HAP-1 (cell line): ENCODE results near the gene NOS1AP.

Source experiments
- DNase-seq, 2 experiments: peaks; one replicate each; pipeline ENCODE4 v3.0.0-alpha.2; 2016 to 2020; ENCODE audit warnings: low spot score in 2 of 2
- H3K27me3 ChIP-seq: fragments of 250-450 bp; sonication (Bioruptor Pico); 2 replicates; pipeline ENCODE4 v1.5.1; 2020; ENCODE audit warnings: low read depth, mild to moderate bottlenecking, moderate library complexity
- H3K36me3 ChIP-seq: fragments of 250-450 bp; sonication (Bioruptor Pico); replicated peaks from 2 replicates; pipeline ENCODE4 v1.5.1; 2020; ENCODE audit warnings: mild to moderate bottlenecking
- H3K4me1 ChIP-seq: fragments of 250-450 bp; sonication (Bioruptor Pico); 2 replicates; pipeline ENCODE4 v1.5.1; 2020; ENCODE audit warnings: mild to moderate bottlenecking
- H3K4me3 ChIP-seq: fragments of 250-450 bp; sonication (Bioruptor Pico); 2 replicates; pipeline ENCODE4 v1.5.1; 2020; ENCODE audit warnings: mild to moderate bottlenecking, moderate library complexity
- H3K9me3 ChIP-seq: fragments of 250-450 bp; sonication (Bioruptor Pico); 2 replicates; pipeline ENCODE4 v1.5.1; 2020; ENCODE audit warnings: mild to moderate bottlenecking, moderate library complexity
- in situ Hi-C: fragments of 300-500 bp; cut with MboI; formaldehyde crosslinking; loops from 3 replicates; pipeline ENCODE4 v1.14.3; 2020; ENCODE audit warnings: low sequenced_read_pairs, inconsistent platforms, mixed read lengths

NOS1AP gene

GRCh38 chr1:162370161-162370560 lies 300.7 kb downstream of the NOS1AP start:
- no peaks in the 10 kb centered on the region for H3K4me1 ChIP-seq
- in situ Hi-C loops, result no loop called here
- no peaks in the 10 kb centered on the region for H3K9me3 ChIP-seq
- H3K27me3 ChIP-seq, result no peaks in the 10 kb centered on the region
- H3K4me3 ChIP-seq, result no peak overlapping the region
- no peaks in the 10 kb centered on the region for H3K36me3 ChIP-seq
- DNase-seq, result no peak

- no peak overlapping the region for H3K4me3 ChIP-seq
- no peak for DNase-seq
- no peaks in the 10 kb centered on the region for H3K36me3 ChIP-seq
- no peaks in the 10 kb centered on the region for H3K4me1 ChIP-seq
- in situ Hi-C loops, result no loop called here
- H3K9me3 ChIP-seq, result no peaks in the 10 kb centered on the region
- H3K27me3 ChIP-seq, result no peaks in the 10 kb centered on the region
These were observed 301.2 kb downstream of the NOS1AP start for GRCh38 chr1:162370721-162371120.

- DNase-seq, result no peak
- Histone ChIP-seq H3K27me3 (no peaks in the 10 kb centered on the region), H3K36me3 (no peaks in the 10 kb centered on the region), H3K4me1 (no peaks in the 10 kb centered on the region), H3K4me3 (no peak overlapping the region), H3K9me3 (no peaks in the 10 kb centered on the region)
- in situ Hi-C loops, result no loop called here
These were observed 302.1 kb downstream of the NOS1AP start for GRCh38 chr1:162371611-162372010.

GRCh38 chr1:162372159-162373071 lies 302.9 kb downstream of the NOS1AP start:
- in situ Hi-C loops, result no loop called here

GRCh38 chr1:162373072-162373427 lies 303.6 kb downstream of the NOS1AP start:
- no peaks in the 10 kb centered on the region for H3K36me3 ChIP-seq
- no peak overlapping the region for H3K4me3 ChIP-seq
- in situ Hi-C loops, result no loop called here
- DNase-seq, result no peak
- H3K4me1 ChIP-seq, result no peaks in the 10 kb centered on the region
- no peaks in the 10 kb centered on the region for H3K9me3 ChIP-seq
- no peaks in the 10 kb centered on the region for H3K27me3 ChIP-seq

More at GRCh38 chr1:162372159-162373071, 302.9 kb downstream of the NOS1AP start:
- no peaks in the 10 kb centered on the region for H3K36me3 ChIP-seq
- H3K27me3 ChIP-seq, result no peaks in the 10 kb centered on the region
- no peak overlapping the region for H3K4me3 ChIP-seq
- H3K9me3 ChIP-seq, result no peaks in the 10 kb centered on the region
- DNase-seq, result no peak
- no peaks in the 10 kb centered on the region for H3K4me1 ChIP-seq

- in situ Hi-C loops, result no loop called here
- no peak for DNase-seq
- Histone ChIP-seq H3K4me1 (no peaks in the 10 kb centered on the region), H3K9me3 (no peaks in the 10 kb centered on the region), H3K4me3 (no peak overlapping the region), H3K36me3 (no peaks in the 10 kb centered on the region), H3K27me3 (no peaks in the 10 kb centered on the region)
These were observed 304.2 kb downstream of the NOS1AP start for GRCh38 chr1:162373541-162374260.

GRCh38 chr1:162374406-162374805 lies 304.9 kb downstream of the NOS1AP start:
- DNase-seq, result no peak
- Histone ChIP-seq H3K9me3 (no peaks in the 10 kb centered on the region), H3K4me1 (no peaks in the 10 kb centered on the region), H3K27me3 (no peaks in the 10 kb centered on the region), H3K4me3 (no peak overlapping the region), H3K36me3 (no peaks in the 10 kb centered on the region)
- in situ Hi-C loops, result no loop called here

- no peaks in the 10 kb centered on the region for H3K4me1 ChIP-seq
- in situ Hi-C loops, result no loop called here
These were observed 306.0 kb downstream of the NOS1AP start for GRCh38 chr1:162375463-162375862.

GRCh38 chr1:162376691-162377090 lies 307.2 kb downstream of the NOS1AP start, which contains the start of gene SPATA46:
Gene SPATA46 (minus strand): TSS chr1:162376854. CDS start chr1:162376790, 64 bp downstream.
- Histone ChIP-seq H3K9me3 (no peaks in the 10 kb centered on the region), H3K36me3 (no peaks in the 10 kb centered on the region), H3K4me1 (no peaks in the 10 kb centered on the region), H3K4me3 (no peak within 1 kb of the TSS), H3K27me3 (no peaks in the 10 kb centered on the region)
- in situ Hi-C loops, result no loop called here
- no peak for DNase-seq

More at GRCh38 chr1:162375463-162375862, 306.0 kb downstream of the NOS1AP start:
- H3K9me3 ChIP-seq, result no peaks in the 10 kb centered on the region
- DNase-seq, result no peak
- H3K4me3 ChIP-seq, result no peak overlapping the region
- H3K36me3 ChIP-seq, result no peaks in the 10 kb centered on the region
- no peaks in the 10 kb centered on the region for H3K27me3 ChIP-seq

- no peak overlapping the region for H3K4me3 ChIP-seq
- no peak for DNase-seq
- no peaks in the 10 kb centered on the region for H3K36me3 ChIP-seq
- no peaks in the 10 kb centered on the region for H3K27me3 ChIP-seq
- in situ Hi-C loops, result loop anchor here (10.0 kb wide), 1 partner anchor 325 kb away; no protein-coding TSS in a partner anchor
- no peaks in the 10 kb centered on the region for H3K4me1 ChIP-seq
- no peaks in the 10 kb centered on the region for H3K9me3 ChIP-seq
These were observed 310.8 kb downstream of the NOS1AP start for GRCh38 chr1:162380061-162380846.

GRCh38 chr1:162381383-162381782 lies 311.9 kb downstream of the NOS1AP start, which contains the start of gene C1orf226:
Gene C1orf226 (plus strand): TSS chr1:162381728. CDS start chr1:162381902, 174 bp downstream.
- Histone ChIP-seq H3K4me1 (no peaks in the 10 kb centered on the region), H3K36me3 (no peaks in the 10 kb centered on the region), H3K9me3 (no peaks in the 10 kb centered on the region), H3K4me3 (no peak within 1 kb of the TSS), H3K27me3 (no peaks in the 10 kb centered on the region)
- in situ Hi-C loops, result loop anchor here (10.0 kb wide), 1 partner anchor 327 kb away; no protein-coding TSS in a partner anchor
- no peak for DNase-seq

- in situ Hi-C loops, result loop anchor here (10.0 kb wide), 1 partner anchor 327 kb away; no protein-coding TSS in a partner anchor
These were observed 312.7 kb downstream of the NOS1AP start for GRCh38 chr1:162381941-162382750.

More at GRCh38 chr1:162381941-162382750, 312.7 kb downstream of the NOS1AP start:
- no peaks in the 10 kb centered on the region for H3K4me1 ChIP-seq
- H3K4me3 ChIP-seq, result no peak overlapping the region
- no peak for DNase-seq
- no peaks in the 10 kb centered on the region for H3K9me3 ChIP-seq
- H3K36me3 ChIP-seq, result no peaks in the 10 kb centered on the region
- H3K27me3 ChIP-seq, result no peaks in the 10 kb centered on the region
